Measurements from ENCODE around the gene MAPKAP1. TPM values are rescaled to one million over a fixed set of nuclear protein-coding genes. Genes with fewer than 3 reads are reported as not detected.
A peak's percentile ranks its signal among the peaks of the same experiment; 100 is the strongest.

MAPKAP1 gene
- total and polyA plus RNA-seq, 9 of the 15 experiments (the other 6 are each of a cell fraction or from before 2014, with no cell fraction given) = 2.6 to 82.1 (median 61.1) TPM

GRCh38 chr9:125407974-125408900, 298.8 kb downstream of the MAPKAP1 start (continued):
- TF ChIP-seq, protein P1, sequence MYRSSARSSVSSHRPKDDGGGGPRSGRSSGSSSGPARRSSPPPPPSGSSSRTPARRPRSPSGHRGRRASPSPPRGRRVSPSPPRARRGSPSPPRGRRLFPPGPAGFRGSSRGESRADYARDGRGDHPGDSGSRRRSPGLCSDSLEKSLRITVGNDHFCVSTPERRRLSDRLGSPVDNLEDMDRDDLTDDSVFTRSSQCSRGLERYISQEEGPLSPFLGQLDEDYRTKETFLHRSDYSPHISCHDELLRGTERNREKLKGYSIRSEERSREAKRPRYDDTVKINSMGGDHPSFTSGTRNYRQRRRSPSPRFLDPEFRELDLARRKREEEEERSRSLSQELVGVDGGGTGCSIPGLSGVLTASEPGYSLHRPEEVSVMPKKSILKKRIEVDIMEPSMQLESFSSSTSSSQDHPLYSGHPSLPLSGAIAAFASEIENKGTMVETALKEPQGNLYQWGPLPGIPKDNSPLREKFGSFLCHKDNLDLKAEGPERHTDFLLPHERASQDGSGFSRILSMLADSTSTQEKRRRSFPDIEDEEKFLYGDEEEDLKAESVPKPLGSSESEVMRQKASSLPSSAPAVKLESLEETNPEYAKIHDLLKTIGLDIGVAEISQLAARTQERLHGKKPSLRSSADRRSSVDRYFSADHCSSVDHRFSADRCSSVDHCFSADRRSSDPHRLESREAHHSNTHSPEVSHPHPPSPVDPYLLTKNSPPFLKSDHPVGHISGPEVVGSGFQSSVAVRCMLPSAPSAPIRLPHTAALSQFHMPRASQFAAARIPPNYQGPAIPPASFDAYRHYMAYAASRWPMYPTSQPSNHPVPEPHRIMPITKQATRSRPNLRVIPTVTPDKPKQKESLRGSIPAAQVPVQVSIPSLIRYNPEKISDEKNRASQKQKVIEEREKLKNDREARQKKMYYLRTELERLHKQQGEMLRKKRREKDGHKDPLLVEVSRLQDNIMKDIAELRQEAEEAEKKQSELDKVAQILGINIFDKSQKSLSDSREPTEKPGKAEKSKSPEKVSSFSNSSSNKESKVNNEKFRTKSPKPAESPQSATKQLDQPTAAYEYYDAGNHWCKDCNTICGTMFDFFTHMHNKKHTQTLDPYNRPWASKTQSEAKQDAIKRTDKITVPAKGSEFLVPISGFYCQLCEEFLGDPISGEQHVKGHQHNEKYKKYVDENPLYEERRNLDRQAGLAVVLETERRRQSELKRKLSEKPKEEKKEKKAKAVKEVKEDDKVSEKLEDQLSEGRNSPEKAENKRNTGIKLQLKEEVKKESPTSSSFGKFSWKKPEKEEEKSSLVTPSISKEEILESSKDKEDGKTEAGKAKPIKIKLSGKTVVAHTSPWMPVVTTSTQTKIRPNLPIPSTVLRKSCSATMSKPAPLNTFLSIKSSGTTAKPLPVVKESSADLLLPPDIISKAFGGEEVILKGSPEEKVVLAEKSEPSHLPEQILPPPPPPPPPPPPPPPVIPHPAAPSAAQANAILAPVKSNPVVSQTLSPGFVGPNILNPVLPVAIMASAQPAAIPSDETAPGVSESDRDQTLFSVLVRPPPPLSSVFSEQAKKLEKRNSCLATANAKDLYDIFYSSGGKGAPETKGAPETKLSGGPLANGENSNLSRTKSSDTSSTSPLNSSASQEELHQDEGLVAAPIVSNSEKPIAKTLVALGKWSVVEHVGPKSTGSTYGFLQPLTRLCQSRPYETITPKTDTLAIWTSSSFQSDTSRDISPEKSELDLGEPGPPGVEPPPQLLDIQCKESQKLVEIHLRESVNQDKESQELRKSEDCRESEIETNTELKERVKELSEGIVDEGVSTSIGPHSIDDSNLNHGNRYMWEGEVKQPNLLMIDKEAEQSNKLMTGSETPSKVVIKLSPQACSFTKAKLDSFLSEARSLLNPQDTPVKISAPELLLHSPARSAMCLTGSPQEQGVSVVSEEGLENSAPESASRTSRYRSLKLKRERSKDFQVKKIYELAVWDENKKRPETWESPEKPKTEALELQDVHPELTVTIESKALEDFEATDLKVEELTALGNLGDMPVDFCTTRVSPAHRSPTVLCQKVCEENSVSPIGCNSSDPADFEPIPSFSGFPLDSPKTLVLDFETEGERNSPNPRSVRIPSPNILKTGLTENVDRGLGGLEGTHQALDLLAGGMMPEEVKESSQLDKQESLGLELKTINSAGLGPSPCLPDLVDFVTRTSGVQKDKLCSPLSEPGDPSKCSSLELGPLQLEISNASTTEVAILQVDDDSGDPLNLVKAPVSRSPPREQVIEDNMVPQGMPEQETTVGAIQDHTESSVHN (IDR thresholded peaks at IDR 0.05; ENCODE audit: borderline replicate concordance in 1 of 2, low read depth in 1 of 2) = no peak
- TF ChIP-seq POLR3A (IDR thresholded peaks at IDR 0.05; ENCODE audit: borderline replicate concordance, extremely low read depth, insufficient read depth, insufficient read length) = no peak
- TF ChIP-seq ZNF384 (IDR thresholded peaks at IDR 0.05; ENCODE audit: low read depth, low read length) = no peak
- no peak for TF ChIP-seq RAD51 (IDR thresholded peaks at IDR 0.05; ENCODE audit: borderline replicate concordance, low read depth)
- no peak for TF ChIP-seq ESRRB (CRISPR knock-in tag; IDR thresholded peaks at IDR 0.05; ENCODE audit: borderline replicate concordance)
- no peak for TF ChIP-seq ESRRA (IDR thresholded peaks at IDR 0.05; ENCODE audit: borderline replicate concordance, low read depth)
- no peak for TF ChIP-seq BRF1 (IDR thresholded peaks at IDR 0.05; ENCODE audit: borderline replicate concordance, extremely low read depth, insufficient read length)
- TF ChIP-seq ZNF609 (CRISPR knock-in tag; IDR thresholded peaks at IDR 0.05; ENCODE audit: borderline replicate concordance) = no peak
- no peak for TF ChIP-seq MEIS2 (IDR thresholded peaks at IDR 0.05; ENCODE audit: partially characterized antibody)
- no peak for TF ChIP-seq SLC30A9 (CRISPR knock-in tag; IDR thresholded peaks at IDR 0.05)
- no peak for TF ChIP-seq MCM3 (IDR thresholded peaks at IDR 0.05)
- no peak for TF ChIP-seq ZSCAN32 (CRISPR knock-in tag; IDR thresholded peaks at IDR 0.05)
- no peak for TF ChIP-seq NFE2 (IDR thresholded peaks at IDR 0.05; ENCODE audit: low read depth)
- peak; percentile 76 for TF ChIP-seq NCOA6 (IDR thresholded peaks at IDR 0.05)

All from K562 (cell line).